ENCODE results near the gene MBNL1.

DNA sequence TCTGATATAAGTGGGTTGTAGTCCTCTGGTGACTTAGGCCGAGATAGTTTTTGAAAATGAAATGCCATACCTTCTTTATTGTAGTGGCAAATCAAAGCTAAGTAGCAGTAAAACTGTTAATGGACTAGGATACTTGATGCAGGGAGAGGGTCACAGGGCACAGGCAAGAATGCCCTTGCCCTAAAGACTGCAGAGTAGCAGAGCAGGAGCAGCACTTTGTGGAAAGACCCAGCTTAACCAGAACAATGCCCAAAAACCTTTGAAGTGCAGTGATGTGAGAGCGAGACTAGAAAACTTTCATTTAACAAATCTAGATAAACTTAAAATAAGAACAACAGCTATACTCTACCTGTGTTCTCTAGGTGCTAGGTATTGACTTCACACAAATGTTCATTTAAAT is 121.9 kb downstream of the MBNL1 start:
- TF ChIP-seq, protein P1, sequence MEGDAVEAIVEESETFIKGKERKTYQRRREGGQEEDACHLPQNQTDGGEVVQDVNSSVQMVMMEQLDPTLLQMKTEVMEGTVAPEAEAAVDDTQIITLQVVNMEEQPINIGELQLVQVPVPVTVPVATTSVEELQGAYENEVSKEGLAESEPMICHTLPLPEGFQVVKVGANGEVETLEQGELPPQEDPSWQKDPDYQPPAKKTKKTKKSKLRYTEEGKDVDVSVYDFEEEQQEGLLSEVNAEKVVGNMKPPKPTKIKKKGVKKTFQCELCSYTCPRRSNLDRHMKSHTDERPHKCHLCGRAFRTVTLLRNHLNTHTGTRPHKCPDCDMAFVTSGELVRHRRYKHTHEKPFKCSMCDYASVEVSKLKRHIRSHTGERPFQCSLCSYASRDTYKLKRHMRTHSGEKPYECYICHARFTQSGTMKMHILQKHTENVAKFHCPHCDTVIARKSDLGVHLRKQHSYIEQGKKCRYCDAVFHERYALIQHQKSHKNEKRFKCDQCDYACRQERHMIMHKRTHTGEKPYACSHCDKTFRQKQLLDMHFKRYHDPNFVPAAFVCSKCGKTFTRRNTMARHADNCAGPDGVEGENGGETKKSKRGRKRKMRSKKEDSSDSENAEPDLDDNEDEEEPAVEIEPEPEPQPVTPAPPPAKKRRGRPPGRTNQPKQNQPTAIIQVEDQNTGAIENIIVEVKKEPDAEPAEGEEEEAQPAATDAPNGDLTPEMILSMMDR (IDR thresholded peaks at IDR 0.05), result no peak
- TF ChIP-seq ZFX (IDR thresholded peaks at IDR 0.05; ENCODE audit: borderline replicate concordance), result no peak
